ENCODE data around the gene DLEC1.

The DLEC1 gene

GRCh38 chr3:38001456-38002081 lies 37.4 kb upstream of the DLEC1 start:
- peak; percentile 27 for DNase-seq

GRCh38 chr3:38002291-38002876 lies 36.6 kb upstream of the DLEC1 start:
- DNase-seq = peak; percentile 24

GRCh38 chr3:38002940-38003339 lies 36.1 kb upstream of the DLEC1 start:
- no peak for DNase-seq

GRCh38 chr3:38003371-38003816 lies 35.6 kb upstream of the DLEC1 start:
- peak; percentile 59 for DNase-seq

GRCh38 chr3:38003817-38004414 lies 35.1 kb upstream of the DLEC1 start:
- DNase-seq = no peak

GRCh38 chr3:38004415-38005075 lies 34.5 kb upstream of the DLEC1 start:
- no peak for DNase-seq

GRCh38 chr3:38005076-38006020 lies 33.7 kb upstream of the DLEC1 start:
- no peak for DNase-seq

GRCh38 chr3:38006031-38006430 lies 33.0 kb upstream of the DLEC1 start:
- no peak for DNase-seq

- no peak for DNase-seq
Measured at GRCh38 chr3:38006445-38006995, 32.5 kb upstream of the DLEC1 start.

- no peak for DNase-seq
Measured at GRCh38 chr3:38007754-38008090, 31.3 kb upstream of the DLEC1 start.

- no peak for DNase-seq
Measured at GRCh38 chr3:38008191-38008701, 30.8 kb upstream of the DLEC1 start.

GRCh38 chr3:38008971-38009580 lies 29.9 kb upstream of the DLEC1 start:
- DNase-seq = no peak

- DNase-seq = no peak
Measured at GRCh38 chr3:38009807-38010591, 29.0 kb upstream of the DLEC1 start.

- no peak for DNase-seq
Measured at GRCh38 chr3:38011111-38011510, 27.9 kb upstream of the DLEC1 start.

- DNase-seq = no peak
Measured at GRCh38 chr3:38015485-38015884, 23.5 kb upstream of the DLEC1 start.

GRCh38 chr3:38015984-38016383 lies 23.0 kb upstream of the DLEC1 start:
- DNase-seq = no peak

- DNase-seq = no peak
Measured at GRCh38 chr3:38016410-38016809, 22.6 kb upstream of the DLEC1 start.

GRCh38 chr3:38016847-38017444 lies 22.1 kb upstream of the DLEC1 start:
- no peak for DNase-seq

- no peak for DNase-seq
Measured at GRCh38 chr3:38017445-38018295, 21.3 kb upstream of the DLEC1 start.

Measured in activated CD4-positive, CD25-positive, alpha-beta regulatory T cell treated with anti-CD3 and anti-CD28 coated beads, Interleukin-2, amount 50 U/mL, for 72 hours (primary cell).